GM19328 (cell line): Measurements from ENCODE around the gene TRANK1.
"Not testable (repeated sequence)": the region's sequence is repeated elsewhere in the genome, so short reads cannot be mapped to it uniquely, and the experiment has no call there.

Experiments
- ATAC-seq: cut with Tn5 transposase; IDR thresholded peaks from one replicate; pipeline ENCODE4 v1.9.1; 2021; ENCODE audit warnings: mild to moderate bottlenecking, moderate library complexity; ENCODE audit not compliant: unreplicated experiment

The TRANK1 gene

GRCh38 chr3:36957862-36958686 lies 13.2 kb upstream of the TRANK1 start:
- ATAC-seq: no peak

- ATAC-seq: no peak
Measured at GRCh38 chr3:36957063-36957462, 12.2 kb upstream of the TRANK1 start.

- no peak for ATAC-seq
Measured at GRCh38 chr3:36956155-36956554, 11.3 kb upstream of the TRANK1 start.

GRCh38 chr3:36954452-36955134 lies 9.7 kb upstream of the TRANK1 start:
- no peak for ATAC-seq

GRCh38 chr3:36947814-36948213 lies 3.0 kb upstream of the TRANK1 start:
- ATAC-seq: not testable (repeated sequence)

GRCh38 chr3:36945333-36945980 lies 603 bp upstream of the TRANK1 start:
- no peak for ATAC-seq

- peak; percentile 48 for ATAC-seq
Measured at GRCh38 chr3:36944012-36944640, 728 bp downstream of the TRANK1 start.

- no peak for ATAC-seq
Measured at GRCh38 chr3:36943601-36944000, 1.3 kb downstream of the TRANK1 start.

GRCh38 chr3:36942638-36943248 lies 2.1 kb downstream of the TRANK1 start:
- ATAC-seq: no peak

- no peak for ATAC-seq
Measured at GRCh38 chr3:36941658-36942057, 3.2 kb downstream of the TRANK1 start.

- no peak for ATAC-seq
Measured at GRCh38 chr3:36941162-36941561, 3.7 kb downstream of the TRANK1 start.

GRCh38 chr3:36937492-36937891 lies 7.4 kb downstream of the TRANK1 start:
- no peak for ATAC-seq

- no peak for ATAC-seq
Measured at GRCh38 chr3:36933540-36934296, 11.1 kb downstream of the TRANK1 start.

- ATAC-seq: not testable (repeated sequence)
Measured at GRCh38 chr3:36931424-36931823, 13.4 kb downstream of the TRANK1 start.

- ATAC-seq: no peak
Measured at GRCh38 chr3:36928220-36928619, 16.6 kb downstream of the TRANK1 start.

- no peak for ATAC-seq
Measured at GRCh38 chr3:36926292-36926897, 18.5 kb downstream of the TRANK1 start.

GRCh38 chr3:36924744-36925521 lies 19.9 kb downstream of the TRANK1 start:
- no peak for ATAC-seq

GRCh38 chr3:36923981-36924743 lies 20.7 kb downstream of the TRANK1 start:
- no peak for ATAC-seq
